GM18861 (cell line): ENCODE results near the gene RNPEPL1.

Experiments used
- ATAC-seq: cut with Tn5 transposase; IDR thresholded peaks from one replicate; pipeline ENCODE4 v1.9.1; 2021; ENCODE audit not compliant: unreplicated experiment

RNPEPL1 gene

GRCh38 chr2:240589850-240590525, 21.7 kb downstream of the RNPEPL1 start:
- ATAC-seq: no peak

GRCh38 chr2:240590681-240591111, 22.4 kb downstream of the RNPEPL1 start:
- no peak for ATAC-seq

GRCh38 chr2:240591226-240591625, 22.9 kb downstream of the RNPEPL1 start:
- no peak for ATAC-seq

- no peak for ATAC-seq
These were observed 23.5 kb downstream of the RNPEPL1 start for GRCh38 chr2:240591784-240592183.

GRCh38 chr2:240593026-240593702, 24.9 kb downstream of the RNPEPL1 start:
- no peak for ATAC-seq

- no peak for ATAC-seq
These were observed 25.6 kb downstream of the RNPEPL1 start for GRCh38 chr2:240593703-240594451.

- no peak for ATAC-seq
These were observed 26.5 kb downstream of the RNPEPL1 start for GRCh38 chr2:240594511-240595380.

- ATAC-seq: no peak
These were observed 27.2 kb downstream of the RNPEPL1 start for GRCh38 chr2:240595381-240596079.

GRCh38 chr2:240596080-240596460, 27.8 kb downstream of the RNPEPL1 start:
- ATAC-seq: no peak

- ATAC-seq: no peak
These were observed 28.2 kb downstream of the RNPEPL1 start for GRCh38 chr2:240596491-240596931.

- ATAC-seq: no peak
These were observed 28.8 kb downstream of the RNPEPL1 start for GRCh38 chr2:240597054-240597418.

- no peak for ATAC-seq
These were observed 29.3 kb downstream of the RNPEPL1 start for GRCh38 chr2:240597419-240598181.

- ATAC-seq: no peak
These were observed 30.1 kb downstream of the RNPEPL1 start for GRCh38 chr2:240598311-240598911.

GRCh38 chr2:240599141-240599583, 30.9 kb downstream of the RNPEPL1 start:
- ATAC-seq: no peak

- ATAC-seq: no peak
These were observed 32.2 kb downstream of the RNPEPL1 start for GRCh38 chr2:240600451-240600961.

- ATAC-seq: no peak
These were observed 33.0 kb downstream of the RNPEPL1 start for GRCh38 chr2:240601061-240601830.

- no peak for ATAC-seq
These were observed 33.5 kb downstream of the RNPEPL1 start for GRCh38 chr2:240601831-240602160.
